Measurements from ENCODE around the gene C16orf95.

C16orf95 gene

GRCh38 chr16:87311387-87311786 is 5.8 kb downstream of the C16orf95 start:
- DNase-seq, result no peak

- DNase-seq, result no peak
These were observed 6.6 kb downstream of the C16orf95 start for GRCh38 chr16:87310610-87311009.

GRCh38 chr16:87309620-87310525 is 7.3 kb downstream of the C16orf95 start:
- DNase-seq, result no peak

- no peak for DNase-seq
These were observed 8.4 kb downstream of the C16orf95 start for GRCh38 chr16:87308826-87309225.

GRCh38 chr16:87306516-87306915 is 10.7 kb downstream of the C16orf95 start:
- no peak for DNase-seq

GRCh38 chr16:87305505-87306391 is 11.4 kb downstream of the C16orf95 start:
- no peak for DNase-seq

GRCh38 chr16:87304951-87305350 is 12.2 kb downstream of the C16orf95 start:
- no peak for DNase-seq

GRCh38 chr16:87303962-87304521 is 13.2 kb downstream of the C16orf95 start:
- no peak for DNase-seq

- no peak for DNase-seq
These were observed 13.7 kb downstream of the C16orf95 start for GRCh38 chr16:87303431-87303930.

GRCh38 chr16:87298857-87299465 is 18.2 kb downstream of the C16orf95 start:
- no peak for DNase-seq

- no peak for DNase-seq
These were observed 19.1 kb downstream of the C16orf95 start for GRCh38 chr16:87297918-87298631.

- no peak for DNase-seq
These were observed 19.8 kb downstream of the C16orf95 start for GRCh38 chr16:87297407-87297806.

- DNase-seq, result no peak
These were observed 21.3 kb downstream of the C16orf95 start for GRCh38 chr16:87295661-87296531.

- no peak for DNase-seq
These were observed 21.9 kb downstream of the C16orf95 start for GRCh38 chr16:87295259-87295658.

GRCh38 chr16:87293990-87294389 is 23.2 kb downstream of the C16orf95 start:
- DNase-seq, result no peak

- no peak for DNase-seq
These were observed 25.2 kb downstream of the C16orf95 start for GRCh38 chr16:87291944-87292343.

GRCh38 chr16:87288753-87289362 is 28.3 kb downstream of the C16orf95 start:
- DNase-seq, result no peak

- DNase-seq, result no peak
These were observed 30.2 kb downstream of the C16orf95 start for GRCh38 chr16:87286839-87287626.

- DNase-seq, result no peak
These were observed 33.0 kb downstream of the C16orf95 start for GRCh38 chr16:87284183-87284582.
